Measurements from ENCODE around the gene TRIO.

- TF ChIP-seq, protein P1, sequence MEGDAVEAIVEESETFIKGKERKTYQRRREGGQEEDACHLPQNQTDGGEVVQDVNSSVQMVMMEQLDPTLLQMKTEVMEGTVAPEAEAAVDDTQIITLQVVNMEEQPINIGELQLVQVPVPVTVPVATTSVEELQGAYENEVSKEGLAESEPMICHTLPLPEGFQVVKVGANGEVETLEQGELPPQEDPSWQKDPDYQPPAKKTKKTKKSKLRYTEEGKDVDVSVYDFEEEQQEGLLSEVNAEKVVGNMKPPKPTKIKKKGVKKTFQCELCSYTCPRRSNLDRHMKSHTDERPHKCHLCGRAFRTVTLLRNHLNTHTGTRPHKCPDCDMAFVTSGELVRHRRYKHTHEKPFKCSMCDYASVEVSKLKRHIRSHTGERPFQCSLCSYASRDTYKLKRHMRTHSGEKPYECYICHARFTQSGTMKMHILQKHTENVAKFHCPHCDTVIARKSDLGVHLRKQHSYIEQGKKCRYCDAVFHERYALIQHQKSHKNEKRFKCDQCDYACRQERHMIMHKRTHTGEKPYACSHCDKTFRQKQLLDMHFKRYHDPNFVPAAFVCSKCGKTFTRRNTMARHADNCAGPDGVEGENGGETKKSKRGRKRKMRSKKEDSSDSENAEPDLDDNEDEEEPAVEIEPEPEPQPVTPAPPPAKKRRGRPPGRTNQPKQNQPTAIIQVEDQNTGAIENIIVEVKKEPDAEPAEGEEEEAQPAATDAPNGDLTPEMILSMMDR (IDR thresholded peaks at IDR 0.05; ENCODE audit: control extremely low read depth in 1 of 3, insufficient read depth in 1 of 3, low read depth in 1 of 3, low read length in 3 of 3), result no peak
- TF ChIP-seq EZH2 (IDR thresholded peaks at IDR 0.05; ENCODE audit: low read depth, low read length, severe bottlenecking) (no peak), RAD21 (IDR thresholded peaks at IDR 0.05 in 1 of 2, conservative IDR thresholded peaks at IDR 0.05 in 1 of 2; ENCODE audit: low read depth in 2 of 2, low read length in 2 of 2) (no peak), KDM5A (IDR thresholded peaks at IDR 0.05; ENCODE audit: low read length) (no peak), SIN3A (conservative IDR thresholded peaks at IDR 0.05 in 1 of 2, IDR thresholded peaks at IDR 0.05 in 1 of 2; ENCODE audit: low read depth in 1 of 2, low read length in 2 of 2) (no peak), MAX (IDR thresholded peaks at IDR 0.05) (no peak)
Measured at GRCh38 chr5:14186059-14186830, 43.1 kb downstream of the TRIO start.
